Stimulated activated CD8-positive, alpha-beta memory T cell treated with anti-CD3 and anti-CD28 coated beads, Interleukin-4, amount 100 ng/mL, for 24 hours (primary cell): ENCODE results near the gene FOXD3.
"Not testable (repeated sequence)": the region's sequence is repeated elsewhere in the genome, so short reads cannot be mapped to it uniquely, and the experiment has no call there.

Experiments
- DNase-seq: peaks from one replicate; pipeline ENCODE4 v3.0.0-alpha.2; 2020; ENCODE audit warnings: low read depth

FOXD3 gene

DNA sequence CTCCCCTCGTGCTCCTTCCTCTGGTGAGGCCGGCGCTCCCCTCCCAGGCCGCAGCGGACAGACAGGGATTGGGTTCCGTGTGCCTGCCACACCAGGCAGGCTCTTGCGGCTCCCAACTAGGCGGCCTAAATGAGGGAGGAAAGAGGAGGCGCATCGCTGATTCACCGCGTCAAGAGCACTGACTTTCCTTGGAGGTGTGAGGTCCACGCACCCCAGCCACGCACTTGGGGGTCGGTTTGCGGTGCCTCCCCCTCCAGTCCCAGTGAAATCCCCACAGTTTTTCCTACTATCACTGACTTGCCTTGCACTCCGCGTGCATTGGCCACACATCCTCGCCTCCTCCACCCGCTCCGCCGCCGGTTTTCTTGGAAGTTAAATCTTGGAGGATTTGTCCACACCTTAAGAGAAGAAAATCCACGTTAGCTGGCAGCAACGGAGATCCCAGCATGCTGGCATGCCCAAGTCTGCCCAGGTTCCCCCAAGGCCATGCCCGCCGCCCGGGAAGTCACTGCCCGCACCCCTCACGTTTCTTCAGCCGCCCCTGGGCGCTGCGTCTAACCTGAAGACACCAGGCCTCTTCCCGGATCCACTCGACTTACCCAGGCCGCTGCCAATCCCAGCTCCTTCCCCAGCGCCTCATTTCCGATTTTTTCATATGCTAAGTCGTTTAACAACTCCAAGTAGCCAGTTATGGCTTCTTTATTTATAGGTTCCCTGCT lies 1.1 kb upstream of the FOXD3 start:
- no peak for DNase-seq

DNA sequence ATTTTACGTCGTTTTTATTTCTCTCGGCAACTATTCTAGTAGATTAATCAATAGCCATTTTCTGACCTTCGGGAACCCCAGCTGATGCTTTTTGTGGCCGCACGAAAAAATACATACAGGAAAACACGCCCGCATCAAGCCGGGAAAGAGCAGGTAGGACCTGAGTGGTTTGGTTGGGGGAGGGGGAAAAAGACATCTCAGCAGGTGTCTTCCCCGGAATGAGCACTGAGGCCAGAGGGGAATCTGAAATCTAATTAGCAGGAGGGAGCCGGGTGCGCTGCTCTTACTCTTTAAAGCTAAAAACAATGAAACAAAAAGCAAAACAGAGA lies 618 bp upstream of the FOXD3 start:
- DNase-seq: no peak

DNA sequence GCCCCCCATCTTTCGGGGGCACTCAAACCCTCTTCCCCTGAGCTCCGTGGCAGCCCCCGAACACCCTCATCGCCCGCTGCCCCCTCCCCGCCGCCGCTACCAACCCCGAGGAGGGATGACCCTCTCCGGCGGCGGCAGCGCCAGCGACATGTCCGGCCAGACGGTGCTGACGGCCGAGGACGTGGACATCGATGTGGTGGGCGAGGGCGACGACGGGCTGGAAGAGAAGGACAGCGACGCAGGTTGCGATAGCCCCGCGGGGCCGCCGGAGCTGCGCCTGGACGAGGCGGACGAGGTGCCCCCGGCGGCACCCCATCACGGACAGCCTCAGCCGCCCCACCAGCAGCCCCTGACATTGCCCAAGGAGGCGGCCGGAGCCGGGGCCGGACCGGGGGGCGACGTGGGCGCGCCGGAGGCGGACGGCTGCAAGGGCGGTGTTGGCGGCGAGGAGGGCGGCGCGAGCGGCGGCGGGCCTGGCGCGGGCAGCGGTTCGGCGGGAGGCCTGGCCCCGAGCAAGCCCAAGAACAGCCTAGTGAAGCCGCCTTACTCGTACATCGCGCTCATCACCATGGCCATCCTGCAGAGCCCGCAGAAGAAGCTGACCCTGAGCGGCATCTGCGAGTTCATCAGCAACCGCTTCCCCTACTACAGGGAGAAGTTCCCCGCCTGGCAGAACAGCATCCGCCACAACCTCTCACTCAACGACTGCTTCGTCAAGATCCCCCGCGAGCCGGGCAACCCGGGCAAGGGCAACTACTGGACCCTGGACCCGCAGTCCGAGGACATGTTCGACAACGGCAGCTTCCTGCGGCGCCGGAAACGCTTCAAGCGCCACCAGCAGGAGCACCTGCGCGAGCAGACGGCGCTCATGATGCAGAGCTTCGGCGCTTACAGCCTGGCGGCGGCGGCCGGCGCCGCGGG lies 837 bp downstream of the FOXD3 start:
- DNase-seq: no peak

DNA sequence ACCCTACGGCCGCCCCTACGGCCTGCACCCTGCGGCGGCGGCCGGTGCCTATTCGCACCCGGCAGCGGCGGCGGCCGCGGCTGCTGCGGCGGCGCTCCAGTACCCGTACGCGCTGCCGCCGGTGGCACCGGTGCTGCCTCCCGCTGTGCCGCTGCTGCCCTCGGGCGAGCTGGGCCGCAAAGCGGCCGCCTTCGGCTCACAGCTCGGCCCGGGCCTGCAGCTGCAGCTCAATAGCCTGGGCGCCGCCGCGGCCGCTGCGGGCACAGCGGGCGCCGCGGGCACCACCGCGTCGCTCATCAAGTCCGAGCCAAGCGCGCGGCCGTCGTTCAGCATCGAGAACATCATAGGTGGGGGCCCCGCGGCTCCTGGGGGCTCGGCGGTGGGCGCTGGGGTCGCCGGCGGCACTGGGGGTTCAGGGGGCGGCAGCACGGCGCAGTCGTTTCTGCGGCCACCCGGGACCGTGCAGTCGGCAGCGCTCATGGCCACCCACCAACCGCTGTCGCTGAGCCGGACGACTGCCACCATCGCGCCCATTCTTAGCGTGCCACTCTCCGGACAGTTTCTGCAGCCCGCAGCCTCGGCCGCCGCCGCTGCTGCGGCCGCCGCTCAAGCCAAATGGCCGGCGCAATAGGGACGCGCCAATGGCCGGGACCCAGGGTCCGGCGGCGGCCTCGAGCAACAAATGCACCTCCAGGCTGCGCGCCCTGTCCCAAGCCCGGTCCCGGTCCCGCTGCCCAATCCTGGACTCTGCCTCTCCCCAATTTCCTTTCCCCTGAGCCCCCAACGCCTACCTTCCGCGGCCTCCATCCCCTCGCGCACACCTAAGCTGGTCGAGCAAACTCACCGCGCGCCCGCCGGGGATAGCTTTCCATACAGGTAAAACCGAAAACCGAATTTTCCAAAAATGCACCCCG lies 1.8 kb downstream of the FOXD3 start:
- DNase-seq: no peak

DNA sequence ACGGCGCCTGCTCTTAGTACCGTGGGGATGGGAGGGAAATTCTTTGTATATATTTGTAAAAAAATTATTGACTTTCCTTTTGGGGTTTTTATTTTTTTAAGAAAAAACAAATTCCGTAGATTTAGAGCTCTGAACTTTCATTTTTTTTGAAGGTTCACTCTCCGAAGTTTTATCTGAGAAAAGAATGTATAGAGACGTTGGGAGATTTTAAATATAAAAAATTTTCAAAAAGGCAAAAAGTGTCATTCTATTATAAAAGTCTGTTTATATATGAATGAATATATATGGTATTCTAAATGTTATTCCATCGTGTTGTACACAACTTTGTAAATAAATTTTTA lies 2.4 kb downstream of the FOXD3 start:
- no peak for DNase-seq

DNA sequence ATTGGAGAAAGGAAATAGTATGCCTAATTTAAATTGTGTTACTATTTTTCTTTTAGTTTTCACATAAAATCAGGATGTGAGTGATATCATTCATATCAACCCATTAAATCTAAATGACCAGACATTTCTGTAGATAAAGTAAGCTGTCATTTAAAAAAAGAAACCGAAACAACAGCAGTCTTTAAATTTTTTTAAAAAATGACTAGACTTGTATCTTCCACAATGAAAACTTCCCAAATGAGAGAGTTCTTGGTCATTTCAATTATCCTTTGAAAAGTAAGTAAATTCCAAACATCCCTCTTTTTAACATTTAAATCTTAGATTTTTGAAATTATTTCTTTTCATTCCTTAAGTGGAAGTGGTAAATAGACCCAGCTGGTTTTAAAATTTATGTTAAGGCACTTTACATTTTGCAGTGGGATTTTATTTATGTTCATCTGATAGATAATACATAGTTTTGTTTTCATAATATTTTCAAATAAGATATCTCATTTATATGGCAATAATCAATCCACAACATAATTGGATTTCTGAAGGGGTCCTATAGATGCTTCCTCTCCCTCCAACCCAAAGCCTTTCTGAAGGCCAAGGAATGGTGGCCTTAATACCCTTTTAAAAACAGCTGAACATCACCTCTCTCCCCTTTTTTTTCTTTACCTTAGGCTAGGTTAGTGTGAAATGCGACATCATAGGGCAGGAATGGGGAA lies 3.1 kb downstream of the FOXD3 start:
- DNase-seq: no peak

DNA sequence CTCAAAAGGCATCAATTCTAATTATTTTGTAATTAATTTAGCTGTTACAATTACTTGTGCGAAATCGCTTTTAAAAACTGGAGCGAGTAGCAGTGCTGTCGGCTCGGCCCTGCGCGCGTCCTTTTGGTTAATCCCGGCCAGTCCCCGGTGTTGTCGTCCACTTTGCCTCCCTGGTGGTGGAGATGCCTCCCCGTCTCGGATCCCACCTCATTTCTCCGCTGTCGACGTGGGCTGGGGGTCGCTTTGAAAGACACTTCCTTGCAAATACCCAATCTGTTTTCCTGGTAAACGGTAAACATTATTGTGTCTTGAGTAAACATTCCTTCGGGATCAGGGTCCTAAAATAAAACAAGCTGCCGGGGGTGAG lies 3.7 kb downstream of the FOXD3 start:
- DNase-seq: no peak

DNA sequence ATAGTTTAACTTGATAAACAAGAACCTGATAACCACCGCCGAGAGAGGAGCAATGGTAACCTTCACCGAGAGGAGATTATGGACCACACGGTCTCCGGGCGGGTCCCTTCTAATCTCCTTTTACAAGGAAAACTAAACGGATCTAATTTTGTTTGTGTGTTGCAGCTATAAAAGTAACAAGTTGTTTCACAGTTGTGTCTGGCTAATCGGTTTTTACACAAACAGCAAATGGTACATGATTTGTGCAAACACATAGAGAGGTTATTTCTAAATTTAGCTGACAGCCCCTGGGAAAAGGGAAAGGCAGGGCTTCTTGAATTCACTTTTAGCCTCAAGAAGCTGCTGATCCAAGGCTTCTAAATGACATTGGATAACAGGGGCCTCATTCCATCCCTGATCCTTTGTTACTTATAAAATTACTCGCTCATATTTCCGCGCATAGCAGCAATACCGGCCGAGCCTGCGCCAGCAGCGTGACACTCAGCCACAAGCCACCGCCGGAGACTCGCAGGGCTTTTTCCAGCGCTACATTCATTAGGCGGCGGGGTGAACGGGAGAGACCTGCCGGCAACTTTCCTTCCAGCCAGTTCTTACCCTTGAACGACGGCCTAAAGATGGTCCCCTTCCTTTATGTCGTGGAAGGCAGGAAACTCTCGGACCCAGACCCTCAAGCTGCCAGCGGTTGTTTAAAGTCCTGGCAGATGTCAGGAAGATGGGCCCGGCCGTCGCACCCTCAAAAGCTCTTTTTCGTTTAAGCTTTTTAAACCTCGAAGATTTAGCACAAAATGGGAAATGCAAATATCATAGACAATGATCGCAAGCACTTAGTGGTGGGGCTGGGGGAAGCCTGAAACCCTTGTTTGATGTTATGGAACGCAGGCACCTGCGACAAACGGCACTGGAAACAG lies 4.4 kb downstream of the FOXD3 start:
- DNase-seq: no peak

DNA sequence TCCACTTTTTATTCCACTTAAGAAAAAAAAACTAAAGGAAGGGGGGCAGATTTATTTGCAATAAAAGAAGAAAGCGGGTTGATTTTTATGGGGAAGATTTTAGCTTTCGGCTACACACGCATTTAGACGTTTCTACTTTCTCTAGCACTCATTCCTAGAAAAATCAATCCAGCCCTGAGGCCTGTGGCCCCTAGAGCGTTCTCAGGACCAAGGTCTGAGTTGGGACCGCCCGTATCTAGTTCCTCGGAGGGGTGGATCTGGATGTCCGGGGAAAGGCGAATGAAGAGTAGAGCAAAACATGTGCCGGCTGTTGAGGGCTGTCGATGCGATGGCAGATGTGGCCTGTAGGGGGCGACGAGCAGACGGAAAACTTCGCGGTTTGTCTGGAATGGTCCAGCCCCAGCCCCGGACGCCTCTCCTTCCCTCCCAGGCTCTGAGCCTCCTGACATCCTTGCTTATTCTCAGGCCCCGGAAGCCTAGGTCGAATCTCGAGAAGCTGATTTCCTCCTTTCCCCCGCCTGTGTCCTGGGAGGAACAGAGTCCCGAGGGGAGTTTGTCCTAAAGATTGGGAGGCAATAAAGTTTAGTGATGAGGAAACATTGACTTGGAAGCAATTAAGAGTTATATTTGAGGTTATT lies 5.2 kb downstream of the FOXD3 start:
- DNase-seq: no peak

DNA sequence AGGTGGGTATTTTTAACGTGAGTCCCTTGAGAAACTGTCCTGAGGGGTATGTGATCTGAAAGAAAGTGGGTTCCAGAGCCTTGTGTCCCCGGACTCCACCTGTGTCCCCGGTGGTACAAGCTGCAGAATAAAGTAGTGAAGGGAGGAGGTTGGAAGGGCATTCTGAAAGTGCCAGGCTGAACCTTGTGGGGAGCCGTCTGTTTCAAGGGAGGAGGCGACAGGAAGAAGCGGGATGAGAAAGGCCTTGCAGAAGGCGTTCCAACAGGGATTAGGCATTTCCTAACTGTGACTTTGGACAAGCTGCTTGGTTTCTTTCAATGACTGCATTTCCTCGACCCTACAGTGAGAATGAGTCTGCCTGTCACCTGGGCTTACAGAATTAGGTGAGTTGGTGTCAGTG lies 5.8 kb downstream of the FOXD3 start:
- no peak for DNase-seq

DNA sequence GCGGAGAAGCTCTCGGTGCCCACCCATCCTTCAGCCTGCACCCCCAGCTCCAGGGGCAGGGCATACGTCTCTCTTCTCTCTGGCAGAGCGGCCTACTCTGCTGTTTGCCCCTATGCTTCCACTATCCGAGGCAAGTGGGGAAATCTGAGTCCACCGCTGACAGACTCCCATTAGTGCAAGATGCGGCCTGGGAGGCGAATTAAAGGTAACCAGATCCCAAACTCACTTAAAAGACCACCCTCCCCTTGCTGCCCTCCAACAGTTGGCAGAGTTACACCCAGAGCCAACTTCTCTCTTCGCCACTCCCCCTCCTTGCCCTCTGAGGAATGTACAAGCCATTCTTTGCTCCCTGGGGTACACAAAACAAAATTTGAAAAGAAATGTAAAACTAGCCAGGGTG lies 6.4 kb downstream of the FOXD3 start:
- no peak for DNase-seq

DNA sequence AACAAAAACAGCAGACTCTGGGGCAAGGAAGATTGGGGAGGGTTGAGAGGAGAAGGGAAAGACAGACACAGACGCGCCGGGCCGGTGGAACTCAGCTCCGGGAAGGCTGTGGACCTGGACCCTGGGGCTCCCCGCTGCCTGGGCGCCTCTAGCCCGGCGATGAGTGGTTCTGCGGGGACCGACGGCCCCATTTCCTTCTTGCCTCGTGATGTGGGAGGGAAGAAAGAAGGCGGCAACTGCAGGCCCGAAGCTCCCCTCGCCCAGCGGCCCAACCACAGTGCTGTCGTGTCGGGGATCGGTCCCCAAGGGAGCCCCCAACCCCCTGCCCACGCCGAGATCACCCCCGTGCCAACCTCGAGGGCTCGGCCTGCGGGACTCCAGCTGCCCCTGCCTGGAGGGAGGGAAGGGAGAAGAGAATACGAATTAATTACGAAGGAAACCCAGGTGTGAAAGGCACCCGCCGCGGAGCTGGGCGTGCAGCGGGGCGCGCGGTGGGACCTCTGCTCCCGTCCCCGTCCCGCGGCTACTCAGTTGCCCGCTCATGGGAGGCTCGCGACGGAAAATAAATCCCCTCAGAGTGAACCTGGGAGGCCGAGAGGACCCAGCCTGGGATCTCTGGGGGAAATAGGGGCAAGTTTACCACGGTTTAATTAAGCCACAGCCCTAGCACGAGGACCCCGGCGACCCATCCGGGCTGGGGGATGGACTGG lies 7.4 kb downstream of the FOXD3 start:
- no peak for DNase-seq

DNA sequence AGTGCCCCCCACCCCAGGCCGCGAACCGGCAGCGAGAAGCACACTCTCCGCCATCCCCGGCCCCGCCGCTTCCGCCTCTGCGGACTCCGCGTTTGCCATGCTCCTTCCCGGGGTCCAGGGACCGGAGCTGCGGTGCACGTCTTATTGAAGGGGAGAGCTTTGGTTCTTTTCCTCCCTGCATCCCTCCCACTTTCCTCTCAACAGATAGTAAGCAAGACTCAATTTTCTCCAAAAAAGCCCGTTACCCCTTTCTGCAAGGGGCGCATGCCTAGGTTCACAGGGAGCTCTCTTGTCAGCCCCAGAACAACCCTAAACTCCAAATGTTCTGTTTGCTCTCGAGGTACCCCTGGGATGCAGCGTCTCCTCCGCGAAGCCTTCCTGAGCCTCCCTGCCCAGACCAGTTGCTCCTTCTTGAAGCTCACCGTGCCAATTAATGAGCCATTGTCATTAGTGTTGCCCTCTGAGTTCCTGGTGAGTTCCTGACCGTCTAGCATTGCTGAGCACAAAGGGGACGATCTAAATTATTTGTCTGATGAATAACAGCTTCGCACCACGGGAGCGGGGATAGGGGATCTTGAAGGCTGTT lies 8.1 kb downstream of the FOXD3 start:
- no peak for DNase-seq

DNA sequence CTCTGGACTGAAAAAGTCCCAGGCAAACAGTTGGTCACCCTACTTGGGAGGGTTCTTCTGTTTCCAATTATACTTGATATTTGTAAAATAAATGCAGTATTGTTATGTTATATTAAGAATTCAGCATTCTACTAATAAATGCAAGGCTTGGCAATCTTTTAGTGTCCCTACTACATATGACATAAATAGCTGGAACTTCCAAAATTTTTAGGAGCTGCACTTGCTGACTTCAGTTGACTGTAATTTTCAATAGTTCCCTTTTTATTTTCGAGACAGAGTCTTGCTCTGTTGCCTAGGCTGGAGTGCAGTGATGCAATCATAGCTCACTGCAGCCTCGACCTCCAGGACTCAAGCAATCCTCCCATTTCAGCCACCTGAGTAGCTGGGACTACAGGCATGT lies 20.0 kb downstream of the FOXD3 start:
- DNase-seq: no peak

DNA sequence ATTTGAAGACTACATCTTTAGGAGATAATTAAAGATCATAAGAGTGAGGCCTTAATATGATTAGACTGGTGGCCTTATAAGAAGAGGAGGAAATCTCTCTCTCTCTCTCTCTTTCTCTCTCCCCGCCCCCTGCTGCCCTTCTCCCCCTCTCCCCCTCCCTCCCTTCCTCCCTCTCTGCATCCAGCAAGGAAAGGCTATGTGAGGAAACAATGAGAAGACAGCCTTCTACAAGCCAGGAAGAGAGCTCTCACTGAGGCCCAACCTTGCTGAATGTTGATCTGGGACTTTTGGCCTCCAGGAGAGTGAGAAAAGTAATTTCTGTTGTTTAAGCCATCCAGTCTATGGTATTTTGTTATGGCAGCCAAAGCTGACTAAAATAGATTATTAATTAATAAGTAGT lies 21.6 kb downstream of the FOXD3 start:
- no peak for DNase-seq

DNA sequence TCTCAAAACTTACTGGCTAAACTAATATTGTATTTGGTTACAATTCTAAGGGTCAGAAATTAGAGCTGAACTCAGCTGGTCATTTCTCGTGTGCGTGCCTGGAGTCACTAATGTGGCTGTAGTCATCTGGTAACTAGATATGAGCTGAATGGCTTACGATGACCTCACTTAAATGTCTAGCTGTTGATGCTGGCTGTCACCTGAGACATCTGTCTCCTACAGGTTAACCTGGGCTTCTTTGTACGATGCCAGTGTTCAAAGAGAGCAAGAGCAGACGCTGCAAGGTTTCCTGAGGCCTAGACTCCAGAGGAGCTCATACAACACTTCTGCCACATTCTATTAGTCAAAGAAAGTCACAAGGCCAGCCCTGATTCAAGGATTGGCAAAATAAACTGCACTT lies 28.0 kb downstream of the FOXD3 start:
- DNase-seq: no peak

DNA sequence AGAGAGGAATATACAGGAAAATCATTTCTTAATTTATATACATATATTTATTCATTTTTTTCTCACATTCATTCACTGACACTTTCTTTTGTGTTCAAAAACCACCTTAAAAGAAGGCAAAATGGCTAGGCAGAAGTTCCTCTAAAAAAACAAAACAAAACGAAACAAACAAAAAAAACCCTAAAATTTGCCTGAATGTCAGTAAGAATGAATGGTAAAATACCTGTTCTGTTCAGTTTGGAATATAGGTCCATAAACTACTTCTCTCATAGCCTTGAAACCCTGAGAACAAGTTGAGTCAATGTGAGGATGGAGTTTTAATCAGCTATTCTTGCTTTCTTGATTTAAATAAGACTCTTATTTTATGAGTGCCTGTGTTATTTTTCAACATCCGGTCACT lies 30.4 kb downstream of the FOXD3 start:
- DNase-seq: no peak

DNA sequence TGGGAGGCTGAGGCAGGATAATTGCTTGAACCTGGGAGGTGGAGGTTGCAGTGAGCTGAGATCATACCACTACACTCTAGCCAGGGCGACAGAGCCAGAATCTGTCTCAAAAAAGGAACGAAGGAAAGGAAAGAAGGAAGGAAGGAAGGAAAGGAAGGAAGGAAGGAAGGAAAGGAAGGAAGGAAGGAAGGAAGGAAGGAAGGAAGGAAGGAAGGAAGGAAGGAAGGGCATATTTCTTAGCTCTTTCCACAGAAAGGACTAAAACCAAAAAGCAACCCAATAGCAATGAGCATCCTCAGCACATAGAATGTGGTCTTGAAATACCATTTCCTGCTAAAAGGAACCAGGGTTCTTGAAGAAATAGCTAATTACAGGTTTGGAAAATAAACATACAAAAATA lies 33.9 kb downstream of the FOXD3 start:
- not testable (repeated sequence) for DNase-seq

DNA sequence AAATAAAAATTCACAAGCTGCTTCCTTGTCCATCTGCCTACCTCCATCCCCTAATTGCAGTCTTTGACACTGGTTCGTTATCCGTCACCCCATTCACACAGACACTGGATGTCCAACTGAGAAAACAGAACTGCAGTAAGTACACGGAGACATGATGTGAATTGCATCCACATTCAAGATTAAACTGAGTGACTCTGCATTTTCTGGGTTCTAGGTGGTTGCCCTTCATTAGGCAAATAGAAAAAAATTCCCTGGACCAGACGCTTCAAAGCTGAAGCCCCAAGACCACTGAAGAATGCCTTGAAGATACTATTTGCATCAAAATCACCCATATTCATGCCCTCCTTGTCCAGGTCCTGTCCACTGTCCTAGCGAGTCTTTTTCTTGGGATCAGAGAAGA lies 37.2 kb downstream of the FOXD3 start:
- no peak for DNase-seq

DNA sequence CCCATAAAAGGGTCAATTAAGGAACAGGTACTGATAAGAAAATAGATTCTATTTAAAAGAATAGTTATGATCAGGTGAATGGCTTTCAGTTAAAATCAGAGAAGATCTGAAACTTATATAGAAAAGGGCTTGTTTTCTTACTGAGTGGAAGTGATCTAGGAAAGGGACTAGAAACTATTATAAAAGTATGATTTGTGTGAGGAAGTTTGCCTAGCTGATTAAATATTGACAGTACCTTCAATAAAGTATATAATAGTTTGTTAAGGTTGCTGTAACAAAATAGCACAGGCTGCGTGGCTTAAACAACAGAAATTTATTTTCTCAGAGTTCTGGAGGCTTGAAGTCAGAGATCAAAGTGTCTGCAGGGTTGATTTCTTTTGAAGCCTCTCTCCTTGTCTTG lies 39.7 kb downstream of the FOXD3 start:
- DNase-seq: no peak
